K562 (cell line): ENCODE results near the gene REC8. TPM values are rescaled to one million over a fixed set of nuclear protein-coding genes. Genes with fewer than 3 reads are reported as not detected.
A peak's percentile ranks its signal among the peaks of the same experiment; 100 is the strongest.

Experiments used
- ARID4B ChIP-seq: sonication (generic); formaldehyde crosslinking; IDR thresholded peaks from 2 replicates; pipeline ENCODE4 v1.8.0; 2022; ENCODE audit warnings: mild to moderate bottlenecking, missing genetic modification reagents
- ATF4 ChIP-seq: fragments of 450-650 bp; formaldehyde crosslinking; IDR thresholded peaks from 2 replicates; pipeline ENCODE4 v1.4.0; 2022; ENCODE audit warnings: mild to moderate bottlenecking, moderate library complexity
- BRD9 ChIP-seq: fragments of 450-650 bp; IDR thresholded peaks from 2 replicates; pipeline ENCODE4 v1.6.1; 2018; ENCODE audit warnings: low read depth; ENCODE audit not compliant: partially characterized antibody
- CLOCK ChIP-seq: fragments of 250-450 bp; sonication (Bioruptor Pico); IDR thresholded peaks from 2 replicates; pipeline ENCODE4 v1.4.0; 2020; ENCODE audit warnings: mild to moderate bottlenecking, moderate library complexity, borderline replicate concordance
- CREB3L1 ChIP-seq: fragments of 450-650 bp; IDR thresholded peaks from 2 replicates; pipeline ENCODE4 v1.6.1; 2014; ENCODE audit warnings: low read depth, mild to moderate bottlenecking, moderate library complexity, borderline replicate concordance
- DLX4 ChIP-seq: fragments of 250-450 bp; sonication (Bioruptor Pico); IDR thresholded peaks from 2 replicates; pipeline ENCODE4 v1.6.1; 2021; ENCODE audit warnings: mild to moderate bottlenecking
- ETV5 ChIP-seq: sonication (generic); formaldehyde crosslinking; IDR thresholded peaks from 2 replicates; pipeline ENCODE4 v1.4.0; 2020; ENCODE audit warnings: low read depth, mild to moderate bottlenecking, missing genetic modification reagents
- FOXK2 ChIP-seq, 2 experiments: fragments of 450-650 bp; IDR thresholded peaks in 1 of 2; conservative IDR thresholded peaks in 1 of 2; 2 replicates each; pipeline ENCODE4 v1.6.1; 2016; ENCODE audit warnings: low read depth in 2 of 2, mild to moderate bottlenecking in 1 of 2
- HMGN3 ChIP-seq: IDR thresholded peaks from 2 replicates; pipeline ENCODE4 v1.6.1; 2011; ENCODE audit warnings: borderline replicate concordance, low read depth, mild to moderate bottlenecking, mixed read lengths, low read length; ENCODE audit not compliant: insufficient read length; ENCODE audit errors: extremely low read depth
- KDM5B ChIP-seq: fragments of 200-600 bp; sonication (generic); IDR thresholded peaks from 2 replicates; pipeline ENCODE4 v1.6.1; 2012; ENCODE audit warnings: low read depth, mild to moderate bottlenecking, moderate library complexity, low read length, control low read depth, inconsistent platforms; ENCODE audit not compliant: insufficient replicate concordance
- LCOR ChIP-seq: sonication (generic); formaldehyde crosslinking; IDR thresholded peaks from 2 replicates; pipeline ENCODE4 v1.8.0; 2022; ENCODE audit warnings: mild to moderate bottlenecking, missing genetic modification reagents
- PTBP1 ChIP-seq: fragments of 200-400 bp; formaldehyde crosslinking; IDR thresholded peaks from 2 replicates; pipeline ENCODE4 v1.6.1; 2017; ENCODE audit warnings: low read depth, low read length
- ZBTB1 ChIP-seq: sonication (generic); formaldehyde crosslinking; IDR thresholded peaks from 2 replicates; pipeline ENCODE4 v1.8.1; 2023; ENCODE audit warnings: missing genetic modification reagents, low read depth, mild to moderate bottlenecking, borderline replicate concordance
- ZKSCAN3 ChIP-seq: fragments of 250-450 bp; sonication (Bioruptor Pico); IDR thresholded peaks from 2 replicates; pipeline ENCODE4 v1.4.0; 2020
- ZNF511 ChIP-seq: sonication (generic); formaldehyde crosslinking; IDR thresholded peaks from 2 replicates; pipeline ENCODE4 v1.8.0; 2022; ENCODE audit warnings: mild to moderate bottlenecking, missing genetic modification reagents
- polyA plus RNA-seq, 8 experiments: library from polyadenylated mRNA; depleted of rRNA in 4 of 8; stranded (reverse) in 5 of 8; unstranded in 3 of 8; fragments of >200 nt; fragmentation: Nextera tagmentation in 2 of 8; fragmentation: Illumina TruSeq in 1 of 8; extraction: Ambion mirVana in 2 of 8; extraction: Trizol in 1 of 8; gene quantifications; 2 replicates each; pipeline versions ENCODE4 v1.2.1 to v1.2.3, GENCODE V29; 2011 to 2014; ENCODE audit warnings: inconsistent platforms in 1 of 8, missing spikeins in 1 of 8
- total RNA-seq, 7 experiments: library from RNA; depleted of rRNA in 6 of 7; stranded (reverse); fragments of >200 nt in 6 of 7; fragmentation: Illumina TruSeq in 2 of 7; extraction: Trizol in 2 of 7; gene quantifications; 2 replicates each; pipeline versions ENCODE4 v1.2.1 to v1.2.3, GENCODE V29; 2011 to 2021; ENCODE audit warnings: low replicate concordance in 1 of 7

The REC8 gene
- total and polyA plus RNA-seq, 9 of the 15 experiments (the other 6 are each of a cell fraction or from before 2014, with no cell fraction given), result 0.11 to 2.5 (median 0.85) TPM

GRCh38 chr14:24141097-24141880 is 30.6 kb upstream of the REC8 start, which contains the start of gene EMC9 (continued):
- TF ChIP-seq ZNF511, result peak; percentile 65; the same call in 1 of the 2 replicates
- TF ChIP-seq CREB3L1, result no peak
- no peak for TF ChIP-seq HMGN3
- no peak; the same call in 1 of the 2 replicates for TF ChIP-seq ARID4B (CRISPR knock-in tag)
- TF ChIP-seq ZKSCAN3 (CRISPR knock-in tag), result no peak
- TF ChIP-seq CLOCK (CRISPR knock-in tag), result no peak
- no peak for TF ChIP-seq ZBTB1 (CRISPR knock-in tag)
- peak; percentile 71 for TF ChIP-seq ETV5 (CRISPR knock-in tag)
- no peak for TF ChIP-seq BRD9
- TF ChIP-seq DLX4 (CRISPR knock-in tag), result no peak
- no peak for TF ChIP-seq PTBP1
- TF ChIP-seq FOXK2 (conservative IDR thresholded peaks at IDR 0.05 in 1 of 2, IDR thresholded peaks at IDR 0.05 in 1 of 2; ENCODE audit: low read depth in 2 of 2), result no peak
- no peak for TF ChIP-seq ATF4 (CRISPR knock-in tag)
- peak; percentile 45 for TF ChIP-seq KDM5B
- TF ChIP-seq LCOR (CRISPR knock-in tag), result no peak
